GM19035 (cell line): ENCODE data around the gene RELL1.
A peak's percentile ranks its signal among the peaks of the same experiment; 100 is the strongest.
"Not testable (repeated sequence)": the region's sequence is repeated elsewhere in the genome, so short reads cannot be mapped to it uniquely, and the experiment has no call there.

Experiments
- ATAC-seq: cut with Tn5 transposase; IDR thresholded peaks from one replicate; pipeline ENCODE4 v1.9.1; 2021; ENCODE audit not compliant: unreplicated experiment

The RELL1 gene

GRCh38 chr4:37693450-37694190 is 7.4 kb upstream of the RELL1 start:
- no peak for ATAC-seq

- no peak for ATAC-seq
Observed at GRCh38 chr4:37693030-37693429, 6.9 kb upstream of the RELL1 start.

DNA sequence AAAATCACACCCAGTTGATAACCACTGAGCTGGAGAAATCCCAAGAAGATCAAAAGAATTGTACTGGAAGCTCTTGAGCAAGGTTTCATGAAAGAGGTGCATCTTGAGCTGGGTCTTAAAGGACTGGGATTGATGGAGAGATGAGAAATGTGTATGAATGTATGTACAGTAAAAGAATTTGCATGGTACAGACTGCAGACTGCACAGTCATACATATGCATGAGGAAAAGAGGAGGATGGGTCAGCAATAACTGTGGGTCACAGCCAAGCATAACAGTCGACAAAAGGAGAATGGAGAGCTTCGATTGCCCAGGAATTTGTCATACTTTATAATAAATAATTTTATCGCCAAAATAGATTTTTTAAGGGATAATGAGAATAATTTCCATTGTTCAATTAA is 4.8 kb upstream of the RELL1 start:
- ATAC-seq, result no peak

DNA sequence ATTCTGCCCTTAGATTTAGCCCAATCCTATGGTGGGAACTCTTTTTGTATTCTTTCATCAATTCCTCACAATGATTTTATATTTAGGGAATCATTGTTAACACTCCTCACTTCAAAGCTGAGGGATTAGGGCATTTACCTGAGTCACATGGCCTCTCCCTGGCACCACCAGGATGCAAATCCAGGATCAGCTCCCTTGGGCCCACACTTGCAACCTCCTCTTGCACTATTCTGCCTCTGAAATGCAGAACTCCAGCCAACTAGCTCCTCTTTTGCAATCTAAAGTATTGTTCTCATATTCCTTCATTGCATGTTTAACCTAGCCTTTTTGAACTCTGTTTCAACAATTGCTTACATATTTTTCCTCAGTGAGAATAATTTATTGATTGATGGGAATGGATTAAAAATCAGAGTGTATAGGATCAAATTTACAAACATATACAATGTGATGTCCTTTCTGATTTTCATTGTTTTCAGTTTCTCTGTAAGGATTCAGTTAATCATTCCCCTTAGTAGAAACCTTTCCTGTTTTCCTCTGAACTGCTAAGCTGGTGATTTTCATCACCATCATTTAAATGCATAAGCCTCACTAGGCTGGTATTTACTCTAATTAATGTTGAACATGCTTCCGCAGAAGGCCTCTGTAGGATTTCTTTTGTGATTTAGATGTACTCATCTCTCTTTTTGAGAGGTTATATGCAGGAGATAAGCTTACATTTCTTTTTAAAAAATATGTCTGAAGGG is 3.3 kb upstream of the RELL1 start:
- no peak for ATAC-seq

DNA sequence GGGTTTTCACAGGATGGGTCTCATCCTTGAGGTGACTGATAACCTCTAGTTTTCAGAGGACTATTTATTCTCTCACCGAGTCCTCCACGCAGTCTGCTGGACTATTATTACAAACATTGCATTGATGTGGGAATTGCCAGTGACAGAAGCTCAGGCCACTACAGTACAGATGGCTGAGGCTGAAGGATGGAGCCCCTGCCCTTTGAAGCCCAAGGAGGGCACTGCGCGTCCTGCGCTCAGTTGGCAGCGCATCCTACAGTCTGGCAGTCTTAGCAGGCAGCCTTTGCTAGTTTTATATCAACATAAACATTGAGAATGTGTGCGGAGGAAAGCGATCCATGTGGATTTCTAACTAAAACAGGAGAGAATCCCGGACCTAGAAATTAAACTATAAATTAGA is 1.5 kb upstream of the RELL1 start:
- ATAC-seq, result no peak

GRCh38 chr4:37687194-37687562 is 1.0 kb upstream of the RELL1 start:
- no peak for ATAC-seq

DNA sequence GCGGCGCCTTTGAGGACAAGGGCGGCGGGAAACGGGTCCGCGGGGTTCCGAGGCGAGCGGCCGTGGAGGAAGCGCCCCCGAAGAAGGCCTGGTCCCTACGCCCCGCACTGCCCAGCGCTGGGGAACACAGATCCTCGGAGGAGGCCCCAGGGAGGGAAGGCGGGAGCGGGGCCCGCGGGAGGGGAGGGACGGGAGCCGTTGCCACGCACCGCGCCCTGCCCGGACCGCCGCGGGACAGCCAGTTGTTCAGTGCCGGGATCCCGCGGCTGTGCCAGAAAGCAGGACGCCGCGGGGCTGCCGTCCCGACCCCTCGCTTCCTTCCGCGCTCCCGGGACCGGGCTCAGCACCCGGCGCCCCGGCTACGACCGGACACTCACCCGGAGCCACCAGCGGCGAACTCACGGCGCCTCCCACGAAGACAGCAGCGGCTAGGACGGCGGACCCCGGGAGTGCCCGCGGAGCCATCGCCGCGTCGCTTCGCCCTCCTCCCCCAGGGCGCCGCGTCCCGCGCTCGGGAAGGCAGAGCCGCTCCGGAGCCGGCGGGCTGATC is 278 bp downstream of the RELL1 start:
- ATAC-seq, result peak; percentile 27

GRCh38 chr4:37685161-37685822 is 884 bp downstream of the RELL1 start:
- ATAC-seq, result no peak

DNA sequence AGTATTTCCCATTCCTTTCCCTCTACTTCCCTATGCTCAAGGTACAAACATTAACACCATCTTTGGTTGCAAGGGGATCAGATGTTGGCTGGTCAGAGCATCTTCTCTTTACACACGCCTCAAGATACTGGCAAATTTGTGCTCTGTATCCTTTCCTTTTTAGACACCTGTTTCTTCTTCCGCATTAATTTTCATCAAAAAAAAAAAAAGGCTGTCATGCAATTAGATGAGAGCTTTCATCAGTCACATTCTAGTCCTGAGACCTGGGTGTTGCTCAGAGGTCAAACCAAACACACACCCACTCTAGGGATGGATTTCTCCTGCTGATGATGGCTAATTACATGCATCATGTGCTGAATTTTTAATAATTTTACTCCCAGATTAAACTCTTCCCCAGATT is 2.0 kb downstream of the RELL1 start:
- no peak for ATAC-seq

DNA sequence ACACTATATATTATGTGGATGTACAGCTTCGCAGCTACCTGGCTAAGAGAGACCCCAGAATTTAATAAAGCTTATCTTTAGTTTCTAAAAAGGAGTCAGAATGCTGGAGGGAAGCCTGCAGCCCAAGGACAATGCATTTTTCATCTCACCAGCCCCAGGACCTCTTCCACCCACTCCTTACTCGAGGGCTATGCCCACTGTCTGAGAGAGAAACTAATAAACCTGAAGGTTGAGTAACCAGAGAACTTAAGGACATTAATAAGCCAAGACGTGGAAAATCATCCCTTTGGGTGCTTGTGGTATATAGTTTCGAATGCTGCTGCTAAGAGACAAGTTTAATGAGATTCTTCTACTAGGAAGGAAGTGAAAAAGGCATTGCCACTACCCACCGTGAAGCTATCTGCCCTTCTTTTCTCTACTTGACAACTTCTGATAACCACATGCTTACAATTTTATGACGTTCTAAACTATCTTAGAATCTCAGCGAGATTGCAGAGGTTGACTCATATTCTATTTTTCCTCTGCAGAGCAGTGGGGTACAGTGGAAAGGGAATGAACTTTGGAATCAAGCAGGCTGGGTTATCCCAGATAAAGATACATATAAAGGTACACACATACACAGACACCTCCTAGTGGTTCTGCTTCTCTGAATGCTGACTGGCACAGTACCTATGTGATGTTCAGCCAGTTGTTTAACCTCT is 3.3 kb downstream of the RELL1 start:
- ATAC-seq, result no peak

GRCh38 chr4:37680089-37680488 is 6.1 kb downstream of the RELL1 start:
- ATAC-seq, result no peak

DNA sequence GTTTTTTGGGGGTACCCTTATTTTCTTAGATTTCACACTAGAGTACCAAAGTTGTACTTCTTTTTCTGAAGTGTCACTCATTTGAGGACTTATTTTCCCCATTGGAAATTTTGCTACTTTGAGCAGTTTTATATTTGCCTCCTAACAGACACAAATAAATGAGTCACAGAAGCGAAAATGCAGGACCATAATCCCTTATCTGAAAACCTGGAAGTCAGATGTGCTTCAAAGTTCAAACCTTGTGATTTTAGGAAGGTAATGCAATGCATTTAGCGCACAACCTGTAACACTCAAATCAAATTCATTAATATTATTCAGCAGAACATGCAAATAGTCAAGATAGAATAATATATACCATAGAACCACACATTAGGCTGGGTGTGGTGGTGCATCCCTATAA is 6.9 kb downstream of the RELL1 start:
- no peak for ATAC-seq

- ATAC-seq, result no peak
Observed at GRCh38 chr4:37678624-37679023, 7.6 kb downstream of the RELL1 start.

DNA sequence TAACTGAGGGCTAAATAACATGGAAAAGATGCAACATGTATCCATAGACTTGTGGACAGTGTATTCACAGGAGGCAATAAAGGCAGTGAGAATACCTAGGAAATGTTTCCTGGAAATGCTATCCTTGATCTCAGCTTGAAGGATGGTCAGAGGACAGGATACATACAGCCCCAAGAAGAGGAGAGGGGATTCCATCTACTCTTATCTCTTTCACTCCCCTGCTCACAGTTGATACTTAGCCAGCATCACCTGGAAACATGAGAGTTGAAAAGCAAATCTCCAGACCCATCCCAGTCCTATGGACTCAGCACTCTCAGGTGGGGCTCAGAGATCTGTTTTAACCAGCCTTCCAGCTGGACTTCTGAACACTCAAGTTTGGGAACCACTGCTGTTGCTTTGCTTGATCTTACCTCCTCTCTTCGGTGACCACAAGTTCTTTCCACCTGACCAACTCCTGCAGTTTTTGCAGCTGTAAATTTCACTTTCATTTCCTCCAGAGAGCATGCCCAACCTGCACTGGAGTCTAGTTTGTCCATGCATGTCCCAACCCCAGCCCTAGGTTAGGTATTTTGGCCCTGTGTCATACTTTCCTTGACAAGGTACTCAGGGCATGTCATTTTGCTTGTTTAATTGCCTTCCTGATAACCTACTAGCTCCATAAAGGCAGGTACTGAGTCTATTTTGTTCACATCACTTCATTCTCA is 10.4 kb downstream of the RELL1 start:
- peak; percentile 97 for ATAC-seq

DNA sequence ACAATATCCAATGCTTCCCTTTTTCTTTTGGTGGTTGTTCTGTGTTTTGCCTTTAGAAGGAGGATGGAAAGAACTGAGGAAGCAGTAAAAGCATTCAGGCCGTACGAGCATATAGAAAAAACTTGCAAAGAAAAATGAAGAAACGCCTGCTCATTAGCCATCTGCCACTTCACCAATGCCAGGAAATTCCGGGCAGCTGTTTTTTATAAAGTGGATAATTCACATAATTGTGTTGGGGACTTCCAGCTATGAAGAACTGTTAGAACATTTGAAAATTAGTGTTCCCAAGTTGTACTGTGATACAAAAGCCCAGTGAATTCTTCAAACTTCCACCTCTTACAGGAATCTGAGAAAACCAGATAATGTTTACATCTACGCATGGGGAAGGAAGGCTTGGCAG is 11.7 kb downstream of the RELL1 start:
- no peak for ATAC-seq

GRCh38 chr4:37673538-37674192 is 12.5 kb downstream of the RELL1 start:
- no peak for ATAC-seq

DNA sequence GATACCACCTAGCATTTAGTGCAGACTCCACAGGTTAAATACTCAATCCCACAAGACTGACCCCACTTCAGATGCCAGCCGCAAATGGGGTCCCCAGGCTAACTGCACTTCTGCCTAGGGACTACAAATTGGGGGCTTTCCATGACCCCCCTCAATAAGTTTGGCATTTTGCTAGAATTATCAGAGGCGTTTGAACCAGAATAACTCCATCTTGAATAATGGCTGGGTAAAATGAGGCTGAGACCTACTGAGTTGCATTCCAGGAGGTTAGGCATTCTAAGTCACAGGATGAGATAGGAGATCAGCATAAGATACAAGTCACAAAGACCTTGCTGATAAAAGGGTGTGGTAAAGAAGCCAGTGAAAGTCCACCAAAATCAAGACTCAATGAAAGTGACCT is 15.1 kb downstream of the RELL1 start:
- ATAC-seq, result no peak

DNA sequence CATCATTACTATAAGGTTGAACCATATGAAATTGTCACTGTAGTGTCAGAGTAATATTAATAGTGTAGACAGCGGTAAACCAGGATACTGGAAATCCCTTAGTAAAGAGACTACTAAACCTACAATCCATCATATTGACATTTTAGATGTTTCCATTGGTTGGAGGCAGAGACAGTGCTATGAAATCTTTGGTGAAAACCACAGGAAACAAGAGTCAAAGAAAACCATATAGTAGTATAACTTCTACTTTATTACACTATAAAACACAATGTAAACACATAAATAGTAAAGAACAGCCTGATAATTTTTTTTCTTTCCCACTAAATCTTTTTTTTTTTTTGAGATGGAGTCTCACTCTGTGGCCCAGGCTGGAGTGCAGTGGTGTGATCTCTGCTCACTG is 15.9 kb downstream of the RELL1 start:
- ATAC-seq, result no peak

GRCh38 chr4:37669124-37669523 is 17.1 kb downstream of the RELL1 start:
- not testable (repeated sequence) for ATAC-seq
